HK-2 (cell line): ENCODE results near the gene U2AF1.
"Not testable (repeated sequence)": the region's sequence is repeated elsewhere in the genome, so short reads cannot be mapped to it uniquely, and the experiment has no call there.

ENCODE experiments used
- DNase-seq: peaks from one replicate; pipeline ENCODE4 v3.0.0-alpha.2; 2018; ENCODE audit not compliant: unreplicated experiment

The U2AF1 gene, protein sequence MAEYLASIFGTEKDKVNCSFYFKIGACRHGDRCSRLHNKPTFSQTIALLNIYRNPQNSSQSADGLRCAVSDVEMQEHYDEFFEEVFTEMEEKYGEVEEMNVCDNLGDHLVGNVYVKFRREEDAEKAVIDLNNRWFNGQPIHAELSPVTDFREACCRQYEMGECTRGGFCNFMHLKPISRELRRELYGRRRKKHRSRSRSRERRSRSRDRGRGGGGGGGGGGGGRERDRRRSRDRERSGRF

DNA sequence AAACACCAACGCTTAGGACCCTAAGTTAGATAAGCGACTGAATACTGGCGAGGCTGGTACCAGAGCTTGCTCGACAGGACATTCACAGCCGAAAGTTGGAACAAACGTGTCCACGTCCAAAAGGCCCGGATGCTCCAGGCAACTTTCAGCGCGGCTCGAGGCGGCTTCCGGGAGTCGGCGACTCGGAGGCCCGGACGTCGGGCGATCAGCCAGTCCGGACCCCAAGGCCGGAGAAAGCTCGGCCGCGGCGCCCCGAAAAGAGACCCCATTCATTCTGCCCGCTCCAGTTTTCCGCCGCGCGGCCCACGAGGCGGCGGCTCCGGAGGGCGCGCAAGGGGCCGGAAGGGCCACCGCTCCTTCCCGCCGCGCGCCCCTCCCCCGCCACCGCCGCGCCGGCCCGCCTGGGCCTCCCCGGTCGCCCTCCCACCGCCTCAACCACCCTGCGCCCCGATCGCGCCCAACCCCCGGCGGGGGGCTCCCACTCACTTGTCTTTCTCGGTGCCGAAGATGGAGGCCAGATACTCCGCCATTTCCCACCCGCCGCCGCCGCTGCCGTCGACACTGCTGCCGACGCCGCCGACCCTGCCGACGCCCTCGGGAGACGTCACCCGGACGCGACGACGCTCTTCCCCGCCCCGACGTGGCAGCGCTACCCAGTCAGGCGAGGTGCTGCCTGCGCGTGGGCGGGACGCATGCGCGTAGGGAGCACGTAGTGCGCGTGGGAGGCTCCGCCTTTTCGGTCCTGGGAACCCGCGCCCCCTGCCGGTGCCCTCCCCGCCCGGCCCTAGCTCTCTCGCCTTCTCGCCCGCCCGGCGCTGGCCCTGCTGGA lies at the start of gene U2AF1:
Gene U2AF1, minus strand, starts transcription at position 606 of the 829 bp plus-strand sequence. Its CDS starts 76 bp downstream, at position 530.
- not testable (repeated sequence) for DNase-seq

GRCh38 chr21:43153601-43154000 lies 46.2 kb upstream of the U2AF1 start:
- DNase-seq, result not testable (repeated sequence)

GRCh38 chr21:43149344-43149743 lies 42.0 kb upstream of the U2AF1 start:
- not testable (repeated sequence) for DNase-seq

DNA sequence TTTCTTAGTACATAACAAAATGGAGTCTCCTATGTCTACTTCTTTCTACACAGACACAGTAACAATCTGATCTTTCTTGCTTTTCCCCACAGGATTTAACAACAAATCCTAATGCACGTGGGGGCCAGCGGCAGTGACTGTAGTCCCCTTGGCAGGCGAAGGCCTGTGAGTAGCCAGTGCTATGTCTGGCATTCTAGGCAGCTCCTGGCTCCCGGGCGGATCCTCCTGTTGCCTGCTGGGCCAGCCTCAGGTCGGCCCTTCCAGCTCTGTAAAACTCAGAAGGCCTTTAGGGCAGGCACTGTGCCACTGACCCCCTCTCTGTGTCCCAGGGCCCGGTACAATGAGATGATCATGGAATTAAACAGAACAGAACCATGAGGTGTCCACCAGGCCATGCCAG lies 40.6 kb upstream of the U2AF1 start:
- not testable (repeated sequence) for DNase-seq

GRCh38 chr21:43146637-43147036 lies 39.3 kb upstream of the U2AF1 start:
- not testable (repeated sequence) for DNase-seq

DNA sequence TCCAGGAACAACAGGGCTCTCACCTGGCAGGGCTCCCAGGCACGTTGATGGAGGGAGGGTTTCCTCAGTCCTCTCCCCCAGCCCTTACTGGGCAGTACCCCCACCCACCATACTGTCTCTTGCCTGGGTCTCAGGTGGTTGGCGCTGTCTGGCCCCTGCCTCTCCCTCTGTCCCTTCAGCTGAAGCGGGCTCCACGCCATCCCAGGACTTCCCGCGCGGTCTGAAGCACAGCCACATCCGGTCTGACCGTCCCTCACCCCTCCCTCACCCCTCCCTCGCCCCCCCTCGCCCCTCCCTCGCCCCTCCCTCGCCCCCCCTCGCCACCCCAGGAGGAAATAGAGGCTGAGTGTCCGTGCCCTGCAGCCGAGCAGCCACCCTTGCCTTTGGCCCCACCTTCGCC lies 34.0 kb upstream of the U2AF1 start:
- not testable (repeated sequence) for DNase-seq

GRCh38 chr21:43138944-43139343 lies 31.6 kb upstream of the U2AF1 start:
- DNase-seq, result not testable (repeated sequence)

- DNase-seq, result not testable (repeated sequence)
Measured at GRCh38 chr21:43134520-43134919, 27.1 kb upstream of the U2AF1 start.

- DNase-seq, result not testable (repeated sequence)
Measured at GRCh38 chr21:43130094-43130493, 22.7 kb upstream of the U2AF1 start.

- DNase-seq, result not testable (repeated sequence)
Measured at GRCh38 chr21:43115956-43116355, 8.6 kb upstream of the U2AF1 start.

DNA sequence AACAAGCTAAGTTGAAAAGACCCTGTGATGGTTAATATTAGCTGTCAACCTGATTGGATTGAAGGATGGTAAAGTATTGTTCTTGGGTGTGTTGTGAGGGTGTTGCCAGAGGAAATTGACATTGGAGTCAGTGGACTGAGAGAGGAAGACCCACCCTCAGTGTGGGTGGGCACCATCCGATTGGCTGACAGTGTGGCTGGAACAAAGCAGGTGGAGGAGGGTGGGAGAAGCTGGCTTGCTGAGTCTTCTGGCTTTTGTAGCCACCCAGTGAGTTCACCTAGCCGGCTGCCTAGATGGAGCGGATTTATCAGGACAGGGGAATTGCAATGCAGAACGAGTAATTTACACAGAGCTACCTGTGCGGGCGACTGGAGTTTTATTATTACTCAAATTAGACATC lies 7.1 kb upstream of the U2AF1 start:
- not testable (repeated sequence) for DNase-seq

GRCh38 chr21:43109006-43109405 lies 1.6 kb upstream of the U2AF1 start:
- not testable (repeated sequence) for DNase-seq

- not testable (repeated sequence) for DNase-seq
Measured at GRCh38 chr21:43108177-43108576, 807 bp upstream of the U2AF1 start.

- not testable (repeated sequence) for DNase-seq
Measured at GRCh38 chr21:43107794-43108137, 396 bp upstream of the U2AF1 start.

GRCh38 chr21:43104642-43105041 lies 2.7 kb downstream of the U2AF1 start:
- DNase-seq, result not testable (repeated sequence)

DNA sequence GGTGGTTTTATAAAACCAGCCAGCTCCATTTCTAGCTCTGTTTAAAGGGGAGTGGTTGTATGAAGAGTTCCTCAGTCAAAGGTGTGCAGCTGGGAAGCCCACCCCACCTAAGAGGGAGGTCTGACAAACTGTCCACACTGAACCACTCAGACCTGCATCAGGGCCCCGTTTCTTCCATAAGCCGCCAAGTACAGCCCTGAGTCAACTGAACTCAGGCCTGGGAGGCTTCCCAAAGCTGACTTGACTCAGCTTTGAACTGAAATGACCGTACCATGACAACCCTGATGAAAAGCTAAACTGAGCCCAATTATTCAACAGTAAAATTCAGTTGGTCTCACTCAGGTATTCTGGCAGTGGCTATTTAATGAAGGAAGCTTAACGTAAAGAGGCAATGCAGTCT lies 5.1 kb downstream of the U2AF1 start:
- DNase-seq, result not testable (repeated sequence)

DNA sequence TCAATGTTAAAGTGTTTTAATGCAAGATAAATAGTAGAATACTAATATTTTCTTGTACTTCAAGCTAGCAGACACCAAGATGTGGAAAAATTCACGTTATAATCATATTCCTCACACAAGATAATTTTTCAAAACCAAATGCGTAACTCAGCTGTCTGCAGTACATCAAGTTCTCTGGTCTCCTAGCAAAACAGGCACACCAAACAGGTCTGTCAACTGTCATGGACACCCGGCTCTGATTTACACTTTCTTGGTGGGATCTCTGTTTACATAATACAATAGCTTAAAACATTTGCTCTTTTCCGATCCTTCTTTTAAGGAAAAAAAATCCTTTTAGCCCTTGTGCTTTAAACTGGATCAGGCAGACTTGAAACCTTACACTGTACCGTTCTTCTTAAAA lies 5.7 kb downstream of the U2AF1 start:
- DNase-seq, result not testable (repeated sequence)

GRCh38 chr21:43101000-43101399 lies 6.4 kb downstream of the U2AF1 start:
- DNase-seq, result not testable (repeated sequence)

DNA sequence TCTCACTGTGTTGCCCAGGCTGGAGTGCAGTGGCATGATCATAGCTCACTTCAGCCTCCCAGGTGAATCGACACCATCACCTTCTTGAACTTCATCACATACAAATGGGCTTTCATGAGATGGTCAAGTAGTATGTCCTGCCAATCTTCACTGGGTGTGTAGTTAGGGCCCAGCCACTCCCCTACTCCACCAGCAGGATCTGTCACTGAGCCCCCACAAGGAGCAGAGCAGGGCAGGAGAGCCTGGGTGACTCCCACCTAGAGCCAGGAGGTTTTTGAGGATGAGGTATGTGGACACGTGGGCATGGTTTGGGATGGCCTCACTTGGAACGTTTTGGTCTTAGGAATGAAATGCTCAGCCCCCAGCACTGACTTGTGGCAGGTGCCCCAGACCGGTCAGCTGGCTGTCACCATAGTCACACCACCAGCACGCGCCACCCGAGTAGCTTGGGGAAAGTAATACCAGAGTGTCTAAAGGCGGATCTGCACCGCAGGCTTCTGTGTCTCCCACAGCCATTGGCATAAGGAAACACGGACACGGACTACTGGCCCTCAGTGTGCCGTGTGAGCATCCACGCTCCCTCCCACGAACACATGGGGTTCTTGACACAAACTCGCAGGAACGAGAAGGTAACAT lies 15.3 kb downstream of the U2AF1 start:
- not testable (repeated sequence) for DNase-seq

DNA sequence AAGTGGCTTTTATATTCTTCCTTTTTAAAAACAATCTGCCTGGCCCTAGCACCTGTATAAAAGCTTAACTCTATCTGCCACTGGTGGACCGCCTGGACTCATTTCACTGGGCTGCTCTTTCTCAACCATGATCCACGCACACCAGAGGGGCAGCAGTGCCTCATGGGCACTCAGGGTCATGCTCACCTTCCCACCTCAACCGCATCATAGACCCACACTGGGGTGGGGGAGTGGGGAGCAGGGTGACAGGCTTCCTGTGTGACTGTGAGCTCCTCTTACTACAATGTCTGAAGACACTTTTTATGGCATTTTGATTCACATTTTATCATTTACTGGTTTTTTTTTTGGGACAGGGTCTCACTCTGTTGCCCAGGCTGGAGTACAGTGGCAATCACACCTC lies 16.4 kb downstream of the U2AF1 start:
- DNase-seq, result not testable (repeated sequence)

GRCh38 chr21:43089463-43089862 lies 17.9 kb downstream of the U2AF1 start:
- DNase-seq, result not testable (repeated sequence)

- DNase-seq, result not testable (repeated sequence)
Measured at GRCh38 chr21:43082587-43083300, 24.6 kb downstream of the U2AF1 start.
